Natural killer cell (primary cell): ENCODE measurements around the gene NEDD4L. TPM values are rescaled to one million over a fixed set of nuclear protein-coding genes. Genes with fewer than 3 reads are reported as not detected.

Experiments used
- ATAC-seq, 3 donors: fragments of 150-1000 bp in 2 of 3; fragments of 200-7000 bp in 1 of 3; cut with Tn5 transposase; 1 replicate in 1 of 3; 2 replicates in 2 of 3; pipeline ENCODE4 v1.10.0; 2021; ENCODE audit warnings: mild to moderate bottlenecking in 2 of 3, moderate library complexity in 2 of 3
- DNase-seq, 2 donors: peaks; one replicate each; pipeline versions ENCODE4 v3.0.0 to v3.0.0-alpha.2; 2013 to 2021; ENCODE audit warnings: mixed read lengths in 1 of 2
- H3K27ac ChIP-seq: one replicate; pipeline ENCODE4 v1.5.1; 2013; ENCODE audit warnings: mild to moderate bottlenecking, low read length
- H3K27me3 ChIP-seq: one replicate; pipeline ENCODE4 v1.6.1; 2013; ENCODE audit warnings: low read length; ENCODE audit not compliant: control insufficient read depth, insufficient read depth
- H3K36me3 ChIP-seq: one replicate; pipeline ENCODE4 v1.6.1; 2013; ENCODE audit warnings: low read length; ENCODE audit not compliant: control insufficient read depth, insufficient read depth
- H3K4me1 ChIP-seq: one replicate; pipeline ENCODE4 v1.6.1; 2013; ENCODE audit warnings: low read length; ENCODE audit not compliant: control insufficient read depth, insufficient read depth
- H3K4me3 ChIP-seq: one replicate; pipeline ENCODE4 v1.5.1; 2013; ENCODE audit warnings: low read length
- H3K9me3 ChIP-seq: one replicate; pipeline ENCODE4 v1.6.1; 2013; ENCODE audit warnings: low read length; ENCODE audit not compliant: control insufficient read depth, insufficient read depth
- H3K27ac Mint-ChIP-seq, 2 donors: one replicate each; pipeline ENCODE4 v1.8.0; 2022; ENCODE audit warnings: mild to moderate bottlenecking in 2 of 2, mixed read lengths in 2 of 2, moderate library complexity in 1 of 2
- H3K27me3 Mint-ChIP-seq, 2 donors: one replicate each; pipeline ENCODE4 v1.8.0; 2022; ENCODE audit warnings: low read depth in 2 of 2, mixed read lengths in 2 of 2
- H3K36me3 Mint-ChIP-seq: one replicate; pipeline ENCODE4 v1.8.0; 2022; ENCODE audit warnings: mixed read lengths
- H3K4me1 Mint-ChIP-seq, 2 donors: one replicate each; pipeline ENCODE4 v1.8.0; 2022; ENCODE audit warnings: mixed read lengths in 2 of 2
- H3K4me3 Mint-ChIP-seq: one replicate; pipeline ENCODE4 v1.8.0; 2022; ENCODE audit warnings: mild to moderate bottlenecking, moderate library complexity, mixed read lengths
- H3K9me3 Mint-ChIP-seq, 2 donors: one replicate each; pipeline ENCODE4 v1.8.0; 2022; ENCODE audit warnings: mixed read lengths in 2 of 2
- WGBS: methylation state at CpG from one replicate; pipeline ENCODE4 v1.1.7; 2013; ENCODE audit warnings: missing lambda C conversion rate; ENCODE audit not compliant: insufficient coverage; 5-methylcytosine and 5-hydroxymethylcytosine counted together
- intact Hi-C: fragments of 100-400 bp; cut with micrococcal nuclease; formaldehyde crosslinking; loops from one replicate; pipeline ENCODE4 v1.14.2; 2022
- total RNA-seq, 4 donors: library from RNA; stranded (reverse); fragments of 120-200 nt in 1 of 4; gene quantifications; one replicate each; pipeline versions ENCODE4 v1.2.3 to v1.2.4, GENCODE V29; 2013 to 2022
- TF ChIP-seq, protein P1 (sequence below): fragments of 200-600 bp; IDR thresholded peaks from one replicate; pipeline ENCODE4 v1.8.0; 2022; ENCODE audit warnings: antibody characterized with exemption

The NEDD4L gene
- total RNA-seq, 3 donors from 2014 or later (not counting 1 experiment from before 2014, with no cell fraction given) = 3.4 to 15.3 (median 14.3) TPM

DNA sequence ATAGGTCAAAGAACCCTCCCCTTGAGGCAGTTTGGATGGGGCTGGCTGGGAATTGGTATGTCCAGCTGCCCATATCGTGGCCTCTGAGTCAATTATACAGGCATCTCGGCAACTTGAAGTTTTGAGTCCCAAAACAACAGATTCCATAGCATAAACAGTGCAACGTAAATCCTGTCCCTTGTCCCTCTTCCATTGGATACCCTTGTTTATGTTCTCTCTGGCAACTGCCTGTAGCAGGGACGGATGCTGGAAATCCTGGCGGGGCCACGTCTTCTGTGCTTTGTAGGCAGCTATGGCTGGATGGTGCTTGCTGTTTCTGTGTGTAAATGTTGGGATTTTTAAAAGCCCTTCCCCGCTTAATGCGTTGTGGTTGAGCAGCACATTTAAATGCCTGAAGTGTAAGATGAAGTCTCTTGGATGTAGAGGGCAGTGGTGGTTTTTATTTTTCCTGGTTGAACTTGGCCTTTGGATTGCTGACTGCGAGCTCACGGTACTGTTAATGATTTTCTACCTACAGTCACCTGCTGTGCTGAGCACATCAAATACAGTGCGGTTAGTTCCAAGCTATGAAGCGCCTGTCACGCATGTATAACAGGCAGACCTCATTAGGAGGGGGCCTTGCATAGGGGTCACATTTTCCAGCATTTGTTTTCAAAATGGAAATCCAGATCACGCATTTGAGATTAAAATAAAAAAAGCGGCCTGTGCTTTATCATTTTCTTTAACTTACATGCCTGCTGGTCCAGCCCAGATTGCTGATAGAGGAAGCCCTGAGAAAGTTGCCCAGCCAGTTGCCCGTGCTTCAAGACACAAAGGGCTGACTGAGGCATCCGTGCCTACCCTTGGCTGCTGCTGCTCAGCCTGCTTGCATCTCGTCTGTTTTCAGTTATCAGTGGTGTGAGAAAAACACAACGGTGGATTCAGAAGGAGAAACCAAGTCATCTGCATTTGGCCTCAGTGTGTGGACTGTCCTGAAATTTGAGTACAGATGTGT is 84.7 kb downstream of the NEDD4L start:
- H3K4me1 Mint-ChIP-seq = no peaks in the 10 kb centered on the region
- Histone ChIP-seq H3K4me1 (no peaks in the 10 kb centered on the region), H3K27ac (no peak overlapping the region), H3K36me3 (no peaks in the 10 kb centered on the region), H3K27me3 (no peaks in the 10 kb centered on the region), H3K4me3 (no peak overlapping the region), H3K9me3 (no peaks in the 10 kb centered on the region)
- intact Hi-C loops = no loop called here
- no peak overlapping the region for H3K27ac Mint-ChIP-seq
- TF ChIP-seq, protein P1, sequence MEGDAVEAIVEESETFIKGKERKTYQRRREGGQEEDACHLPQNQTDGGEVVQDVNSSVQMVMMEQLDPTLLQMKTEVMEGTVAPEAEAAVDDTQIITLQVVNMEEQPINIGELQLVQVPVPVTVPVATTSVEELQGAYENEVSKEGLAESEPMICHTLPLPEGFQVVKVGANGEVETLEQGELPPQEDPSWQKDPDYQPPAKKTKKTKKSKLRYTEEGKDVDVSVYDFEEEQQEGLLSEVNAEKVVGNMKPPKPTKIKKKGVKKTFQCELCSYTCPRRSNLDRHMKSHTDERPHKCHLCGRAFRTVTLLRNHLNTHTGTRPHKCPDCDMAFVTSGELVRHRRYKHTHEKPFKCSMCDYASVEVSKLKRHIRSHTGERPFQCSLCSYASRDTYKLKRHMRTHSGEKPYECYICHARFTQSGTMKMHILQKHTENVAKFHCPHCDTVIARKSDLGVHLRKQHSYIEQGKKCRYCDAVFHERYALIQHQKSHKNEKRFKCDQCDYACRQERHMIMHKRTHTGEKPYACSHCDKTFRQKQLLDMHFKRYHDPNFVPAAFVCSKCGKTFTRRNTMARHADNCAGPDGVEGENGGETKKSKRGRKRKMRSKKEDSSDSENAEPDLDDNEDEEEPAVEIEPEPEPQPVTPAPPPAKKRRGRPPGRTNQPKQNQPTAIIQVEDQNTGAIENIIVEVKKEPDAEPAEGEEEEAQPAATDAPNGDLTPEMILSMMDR = no peak
- H3K36me3 Mint-ChIP-seq = no peaks in the 10 kb centered on the region
- H3K27me3 Mint-ChIP-seq = no peaks in the 10 kb centered on the region
- H3K9me3 Mint-ChIP-seq = no peaks in the 10 kb centered on the region
- DNase-seq = no peak
- no peak for ATAC-seq
- WGBS = 90% methylated on average over 19 of the region's 19 CpGs
- H3K4me3 Mint-ChIP-seq = no peak overlapping the region

DNA sequence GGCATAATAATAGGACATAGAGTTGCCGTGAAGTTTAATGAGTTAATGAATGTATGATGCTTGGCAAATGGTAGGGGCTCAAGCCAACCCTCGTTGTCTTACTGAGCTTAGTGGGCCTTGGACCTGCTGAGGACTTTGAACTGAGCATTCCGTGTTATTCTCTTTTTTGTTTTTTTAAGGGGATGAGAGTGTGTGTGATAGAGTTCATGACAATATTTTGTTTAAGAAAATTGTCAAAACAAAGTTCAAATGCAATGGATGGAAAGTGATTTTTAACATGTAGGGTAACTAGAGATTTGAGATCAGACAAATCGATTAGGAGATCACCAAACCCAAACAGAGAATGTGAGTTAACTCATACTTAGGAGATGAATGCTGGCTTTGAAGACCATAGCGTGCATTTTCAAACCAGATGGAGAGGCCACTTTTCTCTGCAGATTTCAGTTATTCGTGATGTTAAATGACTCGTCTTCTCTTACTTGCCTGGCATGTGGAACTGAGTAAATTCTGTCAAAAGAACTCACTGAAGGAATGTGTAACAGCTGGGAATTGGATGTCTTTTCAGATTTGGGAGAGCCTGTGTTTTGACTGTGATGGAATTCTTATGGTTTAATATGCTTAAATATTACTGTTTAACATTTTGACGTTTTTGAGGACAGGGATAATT is 88.7 kb downstream of the NEDD4L start:
- H3K4me1 ChIP-seq = peaks cover 10% of the 10 kb centered on the region
- Mint-ChIP-seq H3K27me3 (peaks cover 5 to 16% of the 10 kb centered on the region in 2 donors), H3K36me3 (no peaks in the 10 kb centered on the region), H3K9me3 (no peaks in the 10 kb centered on the region), H3K4me1 (peaks cover 12 to 15% of the 10 kb centered on the region in 2 donors), H3K27ac (no peak overlapping the region), H3K4me3 (no peak overlapping the region)
- TF ChIP-seq, protein P1 = no peak
- H3K27me3 ChIP-seq = no peaks in the 10 kb centered on the region
- no peaks in the 10 kb centered on the region for H3K36me3 ChIP-seq
- 90% methylated on average over 8 of the region's 8 CpGs for WGBS
- H3K4me3 ChIP-seq = no peak overlapping the region
- H3K27ac ChIP-seq = no peak overlapping the region
- DNase-seq (no peak), ATAC-seq (no peak)
- intact Hi-C loops = no loop called here
- no peaks in the 10 kb centered on the region for H3K9me3 ChIP-seq

DNA sequence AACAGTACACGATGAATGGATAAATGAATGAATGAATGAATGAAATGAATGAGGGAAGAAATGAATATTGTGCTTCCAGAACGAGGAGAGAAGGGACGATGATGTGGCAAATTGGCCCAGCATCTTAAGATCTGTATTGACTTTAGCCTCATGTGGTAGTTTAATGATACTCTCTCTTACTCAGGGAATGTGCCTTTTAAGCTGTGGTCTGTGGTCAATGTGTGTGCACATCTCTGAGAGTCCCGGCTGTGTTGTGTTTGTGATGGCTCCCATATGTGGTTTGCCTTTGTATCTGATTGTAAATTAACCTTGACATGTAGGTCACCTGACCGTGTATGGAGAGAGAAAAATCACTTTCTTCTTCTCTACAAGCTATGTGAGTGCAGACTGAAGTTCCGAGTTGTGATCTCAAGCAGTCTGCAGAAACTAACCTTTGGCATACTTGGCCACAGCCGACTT is 91.2 kb downstream of the NEDD4L start:
- peaks cover 10% of the 10 kb centered on the region for H3K4me1 ChIP-seq
- ATAC-seq = peak; percentile 38 to 80 (median 66)
- H3K36me3 ChIP-seq = no peaks in the 10 kb centered on the region
- peak in 1 of 2 donors; percentile 55 for DNase-seq
- TF ChIP-seq, protein P1 = no peak
- no peaks in the 10 kb centered on the region for H3K27me3 ChIP-seq
- WGBS = 27% methylated on average over 6 of the region's 7 CpGs
- intact Hi-C loops = loop anchor here (5.0 kb wide), 1 partner anchor 93 kb away; the partner anchor contains the start of gene NEDD4L
- Mint-ChIP-seq H3K4me1 (peaks cover 12 to 15% of the 10 kb centered on the region in 2 donors), H3K4me3 (peak overlapping the region; percentile 13), H3K36me3 (no peaks in the 10 kb centered on the region), H3K27ac (no peak overlapping the region), H3K9me3 (no peaks in the 10 kb centered on the region), H3K27me3 (peaks cover 7 to 19% of the 10 kb centered on the region in 2 donors)
- no peak overlapping the region for H3K4me3 ChIP-seq
- no peak overlapping the region for H3K27ac ChIP-seq
- H3K9me3 ChIP-seq = no peaks in the 10 kb centered on the region
